ENCODE data around the gene MTHFD1L.

Gene MTHFD1L

GRCh38 chr6:150937132-150937906 is 71.8 kb downstream of the MTHFD1L start:
- no peak for DNase-seq

GRCh38 chr6:150939399-150939798 is 73.9 kb downstream of the MTHFD1L start:
- DNase-seq = no peak

GRCh38 chr6:150940941-150941340 is 75.4 kb downstream of the MTHFD1L start:
- DNase-seq = no peak

GRCh38 chr6:150949526-150949925 is 84.0 kb downstream of the MTHFD1L start:
- no peak for DNase-seq

- DNase-seq = no peak
These were observed 88.3 kb downstream of the MTHFD1L start for GRCh38 chr6:150953851-150954250.

GRCh38 chr6:150959166-150959565 is 93.7 kb downstream of the MTHFD1L start:
- DNase-seq = no peak

- no peak for DNase-seq
These were observed 96.9 kb downstream of the MTHFD1L start for GRCh38 chr6:150962436-150962835.

GRCh38 chr6:150964765-150965164 is 99.3 kb downstream of the MTHFD1L start:
- no peak for DNase-seq

GRCh38 chr6:150966786-150967185 is 101.3 kb downstream of the MTHFD1L start:
- DNase-seq = no peak

- DNase-seq = no peak
These were observed 101.9 kb downstream of the MTHFD1L start for GRCh38 chr6:150967381-150967780.

GRCh38 chr6:150967910-150968309 is 102.4 kb downstream of the MTHFD1L start:
- no peak for DNase-seq

GRCh38 chr6:150969901-150970300 is 104.4 kb downstream of the MTHFD1L start:
- no peak for DNase-seq

GRCh38 chr6:150971219-150971618 is 105.7 kb downstream of the MTHFD1L start:
- DNase-seq = no peak

- DNase-seq = no peak
These were observed 109.6 kb downstream of the MTHFD1L start for GRCh38 chr6:150975136-150975535.

- no peak for DNase-seq
These were observed 111.8 kb downstream of the MTHFD1L start for GRCh38 chr6:150977281-150977680.

- DNase-seq = no peak
These were observed 113.1 kb downstream of the MTHFD1L start for GRCh38 chr6:150978624-150979023.

- no peak for DNase-seq
These were observed 114.4 kb downstream of the MTHFD1L start for GRCh38 chr6:150979826-150980350.

- no peak for DNase-seq
These were observed 115.6 kb downstream of the MTHFD1L start for GRCh38 chr6:150981095-150981494.

GRCh38 chr6:150981669-150982068 is 116.2 kb downstream of the MTHFD1L start:
- DNase-seq = no peak

- no peak for DNase-seq
These were observed 121.9 kb downstream of the MTHFD1L start for GRCh38 chr6:150987371-150987828.

- DNase-seq = no peak
These were observed 122.5 kb downstream of the MTHFD1L start for GRCh38 chr6:150987855-150988464.

- no peak for DNase-seq
These were observed 126.0 kb downstream of the MTHFD1L start for GRCh38 chr6:150991487-150991886.

GRCh38 chr6:150992262-150992661 is 126.8 kb downstream of the MTHFD1L start:
- DNase-seq = no peak

GRCh38 chr6:150992703-150993102 is 127.2 kb downstream of the MTHFD1L start:
- DNase-seq = no peak

Measured in kidney glomerular epithelial cell (primary cell).